CD4-positive, alpha-beta T cell (primary cell): ENCODE measurements around the gene TNF. TPM values are rescaled to one million over a fixed set of nuclear protein-coding genes. Genes with fewer than 3 reads are reported as not detected.

Source experiments
- ATAC-seq: fragments of 200-7000 bp; cut with Tn5 transposase; one replicate; pipeline ENCODE4 v1.10.0; 2022; ENCODE audit warnings: mild to moderate bottlenecking; ENCODE audit not compliant: poor library complexity
- CTCF ChIA-PET: fragments of 350-600 bp; sonication (Branson Sonifier 250); formaldehyde crosslinking; loops from one replicate; lab custom pipeline; 2021; ENCODE audit warnings: antibody characterized with exemption, inconsistent platforms; lab: Charles Lee
- POLR2A ChIA-PET: fragments of 350-600 bp; sonication (Branson Sonifier 250); formaldehyde crosslinking; loops from one replicate; lab custom pipeline; 2021; ENCODE audit warnings: antibody characterized with exemption, inconsistent platforms; lab: Charles Lee
- DNase-seq, 14 experiments: peaks; one replicate each; pipeline ENCODE4 v3.0.0-alpha.2; 2013 to 2020; ENCODE audit warnings: mixed read lengths in 2 of 14
- H3K27ac ChIP-seq, 2 donors: one replicate each; pipeline versions ENCODE4 v1.5.1 to v1.7.0; 2013; ENCODE audit warnings: low read length in 2 of 2, low read depth in 1 of 2, mild to moderate bottlenecking in 1 of 2
- H3K27me3 ChIP-seq, 2 experiments: 1 replicate in 1 of 2; 2 replicates in 1 of 2; pipeline versions ENCODE4 v1.6.1 to v1.7.0; 2013; ENCODE audit warnings: low read length in 2 of 2, control low read depth in 1 of 2, mild to moderate bottlenecking in 1 of 2, moderate library complexity in 1 of 2; ENCODE audit not compliant: insufficient read depth in 2 of 2, control insufficient read depth in 1 of 2
- H3K36me3 ChIP-seq: one replicate; pipeline ENCODE4 v1.6.1; 2013; ENCODE audit warnings: low read length, control low read depth; ENCODE audit not compliant: insufficient read depth
- H3K4me1 ChIP-seq: one replicate; pipeline ENCODE4 v1.6.1; 2013; ENCODE audit warnings: low read length, control low read depth; ENCODE audit not compliant: insufficient read depth
- H3K4me3 ChIP-seq: one replicate; pipeline ENCODE4 v1.5.1; 2013; ENCODE audit warnings: mild to moderate bottlenecking, low read length, moderate library complexity
- H3K9me3 ChIP-seq, 2 experiments: 1 replicate in 1 of 2; 2 replicates in 1 of 2; pipeline versions ENCODE4 v1.6.1 to v1.7.0; 2013; ENCODE audit warnings: low read length in 2 of 2, mild to moderate bottlenecking in 2 of 2, control low read depth in 1 of 2, moderate library complexity in 1 of 2; ENCODE audit not compliant: control insufficient read depth in 1 of 2, insufficient read depth in 1 of 2
- H3K27ac Mint-ChIP-seq: one replicate; pipeline ENCODE4 v1.8.0; 2020; ENCODE audit warnings: mixed read lengths
- H3K27me3 Mint-ChIP-seq: one replicate; pipeline ENCODE4 v1.8.0; 2021; ENCODE audit warnings: mixed read lengths
- H3K36me3 Mint-ChIP-seq: one replicate; pipeline ENCODE4 v1.8.0; 2021; ENCODE audit warnings: low read depth, mixed read lengths
- H3K4me1 Mint-ChIP-seq: one replicate; pipeline ENCODE4 v1.8.0; 2021; ENCODE audit warnings: low read depth, mixed read lengths
- H3K4me3 Mint-ChIP-seq: one replicate; pipeline ENCODE4 v1.8.0; 2020; ENCODE audit warnings: mild to moderate bottlenecking, mixed read lengths
- H3K9me3 Mint-ChIP-seq: one replicate; pipeline ENCODE4 v1.8.0; 2020; ENCODE audit warnings: mixed read lengths
- CTCF ChIP-seq: fragments of 200-600 bp; IDR thresholded peaks from one replicate; pipeline ENCODE4 v1.8.0; 2022; ENCODE audit warnings: antibody characterized with exemption, mild to moderate bottlenecking
- intact Hi-C, 2 experiments: fragments of 100-400 bp; cut with DNase I in 1 of 2; cut with micrococcal nuclease in 1 of 2; formaldehyde crosslinking; loops; one replicate each; pipeline versions ENCODE4 v1.15.1 to v1.9.0; 2023 to 2025; cut with DNase I, micrococcal nuclease
- total RNA-seq, 174 experiments: library from RNA in 2 of 174; stranded (reverse) in 2 of 174; gene quantifications; one replicate each; pipeline ENCODE4 v1.2.3 and lab custom pipeline; 2021 to 2026

TNF gene
- total RNA-seq, 2 experiments from 2014 or later: 33.1 to 34.2 TPM

GRCh38 chr6:31586008-31586407, 10.6 kb downstream of the TNF start, which contains the start of gene LST1:
LST1 (plus strand) TSS chr6:31586277; CDS start chr6:31587300, 1,023 bp downstream.
- CTCF ChIA-PET: interaction anchor here (0.9 to 16.9 kb wide), 6 partner anchors 9 to 67 kb away, joined by 3 to 353 read pairs (median 6); partner anchors contain the start of gene NCR3
- Histone ChIP-seq H3K27ac (peak within 1 kb of the TSS; percentile 75 to 95), H3K27me3 (no peaks in the 10 kb centered on the region), H3K9me3 (no peaks in the 10 kb centered on the region), H3K4me1 (peaks cover 78% of the 10 kb centered on the region), H3K4me3 (peak within 1 kb of the TSS; percentile 32), H3K36me3 (peaks cover 5% of the 10 kb centered on the region)
- Mint-ChIP-seq H3K4me3 (peak within 1 kb of the TSS; percentile 80), H3K27ac (peak within 1 kb of the TSS; percentile 85), H3K9me3 (no peaks in the 10 kb centered on the region), H3K4me1 (peaks cover 78% of the 10 kb centered on the region), H3K36me3 (peaks cover 20% of the 10 kb centered on the region), H3K27me3 (no peaks in the 10 kb centered on the region)
- DNase-seq (peak in 2 of 14 experiments; percentile 40 to 47), ATAC-seq (no peak)
- intact Hi-C loops: loop anchor here in 1 of 2 experiments (10.0 kb wide), 1 partner anchor 249 kb away; no protein-coding TSS in a partner anchor
- POLR2A ChIA-PET: interaction anchor here (1.5 to 34.9 kb wide), 5 partner anchors 0 to 67 kb away, joined by 4 to 1160 read pairs (median 220); partner anchors contain the start of genes ATP6V1G2, BAG6, DDX39B and LST1
- no peak for TF ChIP-seq CTCF

- H3K4me1 ChIP-seq: peaks cover 78% of the 10 kb centered on the region
- peak in 4 of 14 experiments; percentile 46 to 75 (median 68) for DNase-seq
- peak overlapping the region; percentile 75 to 95 for H3K27ac ChIP-seq
- intact Hi-C loops: loop anchor here in 1 of 2 experiments (10.0 kb wide), 1 partner anchor 248 kb away; no protein-coding TSS in a partner anchor
- Mint-ChIP-seq H3K9me3 (no peaks in the 10 kb centered on the region), H3K27me3 (no peaks in the 10 kb centered on the region), H3K36me3 (peaks cover 13% of the 10 kb centered on the region), H3K4me3 (peak overlapping the region; percentile 80), H3K27ac (peak overlapping the region; percentile 85), H3K4me1 (peaks cover 77% of the 10 kb centered on the region)
- peak overlapping the region; percentile 32 for H3K4me3 ChIP-seq
- ChIA-PET CTCF (interaction anchor here (0.9 to 16.9 kb wide), 5 partner anchors 9 to 67 kb away, joined by 3 to 353 read pairs (median 3); partner anchors contain the start of gene NCR3), POLR2A (interaction anchor here (1.0 to 34.9 kb wide), 6 partner anchors 1 to 66 kb away, joined by 4 to 1160 read pairs (median 163); partner anchors contain the start of genes ATP6V1G2, BAG6, DDX39B and LST1)
- peak; percentile 20 for ATAC-seq
- TF ChIP-seq CTCF: no peak
- no peaks in the 10 kb centered on the region for H3K36me3 ChIP-seq
- H3K27me3 ChIP-seq: no peaks in the 10 kb centered on the region
- no peaks in the 10 kb centered on the region for H3K9me3 ChIP-seq
Observed at GRCh38 chr6:31586599-31587281, 11.4 kb downstream of the TNF start.
